ENCODE results near the gene USH2A. TPM values are rescaled to one million over a fixed set of nuclear protein-coding genes. Genes with fewer than 3 reads are reported as not detected.

The USH2A gene
- total RNA-seq, 1 donor from 2014 or later, result 0.02 TPM

DNA sequence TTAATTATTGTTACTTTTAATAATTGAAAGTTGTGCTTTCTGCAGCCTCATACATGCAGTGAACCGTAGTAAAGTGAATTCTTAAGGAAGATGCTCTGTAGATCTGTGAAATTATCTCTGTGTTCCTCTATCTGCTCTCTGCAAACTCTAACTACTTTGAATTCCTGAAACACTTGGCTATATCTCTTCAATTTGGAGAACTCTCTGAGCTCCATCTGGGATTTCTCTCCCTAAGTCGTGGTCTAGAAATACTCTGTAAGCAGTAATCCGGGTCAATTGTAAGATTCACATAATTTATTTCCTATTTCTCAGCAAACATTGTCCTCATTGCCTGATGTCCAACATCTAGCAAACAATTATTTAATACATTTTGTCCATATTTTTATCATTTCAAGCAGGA, 164.9 kb downstream of the USH2A start:
- no peaks in the 10 kb centered on the region for H3K27me3 ChIP-seq (ENCODE audit: insufficient read depth, low read length)
- Mint-ChIP-seq H3K9me3 (ENCODE audit: unreplicated experiment) (no peaks in the 10 kb centered on the region), H3K4me3 (ENCODE audit: unreplicated experiment) (no peak overlapping the region), H3K27ac (ENCODE audit: unreplicated experiment) (no peak overlapping the region), H3K27me3 (ENCODE audit: low read depth, unreplicated experiment) (no peaks in the 10 kb centered on the region), H3K36me3 (ENCODE audit: low read depth, unreplicated experiment) (no peaks in the 10 kb centered on the region), H3K4me1 (ENCODE audit: low read depth, unreplicated experiment) (no peaks in the 10 kb centered on the region)
- H4K20me1 ChIP-seq (ENCODE audit: insufficient read depth, low read length), result no peaks in the 10 kb centered on the region
- no peak overlapping the region for H3K27ac ChIP-seq (ENCODE audit: low read depth, low read length)
- H3K9ac ChIP-seq (ENCODE audit: low read length), result no peak overlapping the region
- H3K4me3 ChIP-seq (ENCODE audit: insufficient read depth, low read depth, low read length), result no peak overlapping the region
- FAIRE-seq, result no peak
- TF ChIP-seq EZH2 (IDR thresholded peaks at IDR 0.05; ENCODE audit: insufficient read depth, low read length), result no peak
- TF ChIP-seq, protein P1, sequence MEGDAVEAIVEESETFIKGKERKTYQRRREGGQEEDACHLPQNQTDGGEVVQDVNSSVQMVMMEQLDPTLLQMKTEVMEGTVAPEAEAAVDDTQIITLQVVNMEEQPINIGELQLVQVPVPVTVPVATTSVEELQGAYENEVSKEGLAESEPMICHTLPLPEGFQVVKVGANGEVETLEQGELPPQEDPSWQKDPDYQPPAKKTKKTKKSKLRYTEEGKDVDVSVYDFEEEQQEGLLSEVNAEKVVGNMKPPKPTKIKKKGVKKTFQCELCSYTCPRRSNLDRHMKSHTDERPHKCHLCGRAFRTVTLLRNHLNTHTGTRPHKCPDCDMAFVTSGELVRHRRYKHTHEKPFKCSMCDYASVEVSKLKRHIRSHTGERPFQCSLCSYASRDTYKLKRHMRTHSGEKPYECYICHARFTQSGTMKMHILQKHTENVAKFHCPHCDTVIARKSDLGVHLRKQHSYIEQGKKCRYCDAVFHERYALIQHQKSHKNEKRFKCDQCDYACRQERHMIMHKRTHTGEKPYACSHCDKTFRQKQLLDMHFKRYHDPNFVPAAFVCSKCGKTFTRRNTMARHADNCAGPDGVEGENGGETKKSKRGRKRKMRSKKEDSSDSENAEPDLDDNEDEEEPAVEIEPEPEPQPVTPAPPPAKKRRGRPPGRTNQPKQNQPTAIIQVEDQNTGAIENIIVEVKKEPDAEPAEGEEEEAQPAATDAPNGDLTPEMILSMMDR (IDR thresholded peaks at IDR 0.05; ENCODE audit: insufficient read depth, low read depth, low read length), result no peak
- no peak overlapping the region for H3K4me2 ChIP-seq (ENCODE audit: low read length)
- H2AFZ ChIP-seq (ENCODE audit: low read depth, low read length), result no peak overlapping the region
- no peaks in the 10 kb centered on the region for H3K36me3 ChIP-seq (ENCODE audit: insufficient read depth, low read length)
- H3K9me3 ChIP-seq (ENCODE audit: insufficient read depth, low read depth, low read length), result no peaks in the 10 kb centered on the region
- no peak for DNase-seq (ENCODE audit: low read depth)
- no peaks in the 10 kb centered on the region for H3K4me1 ChIP-seq (ENCODE audit: insufficient read depth, low read length)
- H3K79me2 ChIP-seq (ENCODE audit: insufficient read depth, low read length), result no peaks in the 10 kb centered on the region

DNA sequence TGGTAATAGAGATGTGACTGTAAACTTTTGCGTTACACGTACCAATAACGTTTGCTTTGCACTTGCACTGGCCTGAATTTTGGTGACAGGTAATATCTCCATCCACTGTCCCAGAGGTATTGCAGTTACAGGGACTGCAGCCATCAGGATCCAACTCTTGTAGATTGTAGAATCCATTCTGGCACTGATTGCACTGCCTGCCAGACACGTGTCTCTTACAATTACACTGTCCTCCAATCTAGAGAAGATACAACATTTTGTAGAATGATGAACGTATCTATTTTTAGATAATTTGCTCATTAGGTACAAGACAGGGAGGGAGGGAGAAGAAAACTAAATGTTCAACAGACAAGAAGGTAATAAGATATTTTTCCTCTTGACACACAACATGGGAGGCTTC, 172.4 kb downstream of the USH2A start:
- H3K4me1 ChIP-seq (ENCODE audit: insufficient read depth, low read length), result no peaks in the 10 kb centered on the region
- H3K36me3 ChIP-seq (ENCODE audit: insufficient read depth, low read length), result no peaks in the 10 kb centered on the region
- FAIRE-seq (no peak), DNase-seq (ENCODE audit: low read depth) (no peak)
- Mint-ChIP-seq H3K4me1 (ENCODE audit: low read depth, unreplicated experiment) (no peaks in the 10 kb centered on the region), H3K36me3 (ENCODE audit: low read depth, unreplicated experiment) (no peaks in the 10 kb centered on the region), H3K9me3 (ENCODE audit: unreplicated experiment) (no peaks in the 10 kb centered on the region), H3K4me3 (ENCODE audit: unreplicated experiment) (no peak overlapping the region), H3K27ac (ENCODE audit: unreplicated experiment) (no peak overlapping the region), H3K27me3 (ENCODE audit: low read depth, unreplicated experiment) (no peaks in the 10 kb centered on the region)
- no peak overlapping the region for H3K27ac ChIP-seq (ENCODE audit: low read depth, low read length)
- no peak overlapping the region for H3K4me3 ChIP-seq (ENCODE audit: insufficient read depth, low read depth, low read length)
- H3K79me2 ChIP-seq (ENCODE audit: insufficient read depth, low read length), result no peaks in the 10 kb centered on the region
- no peak overlapping the region for H3K4me2 ChIP-seq (ENCODE audit: low read length)
- H3K9me3 ChIP-seq (ENCODE audit: insufficient read depth, low read depth, low read length), result no peaks in the 10 kb centered on the region
- no peak overlapping the region for H3K9ac ChIP-seq (ENCODE audit: low read length)
- H2AFZ ChIP-seq (ENCODE audit: low read depth, low read length), result no peak overlapping the region
- no peaks in the 10 kb centered on the region for H3K27me3 ChIP-seq (ENCODE audit: insufficient read depth, low read length)
- TF ChIP-seq EZH2 (IDR thresholded peaks at IDR 0.05; ENCODE audit: insufficient read depth, low read length), result no peak
- TF ChIP-seq, protein P1 (IDR thresholded peaks at IDR 0.05; ENCODE audit: insufficient read depth, low read depth, low read length), result no peak
- H4K20me1 ChIP-seq (ENCODE audit: insufficient read depth, low read length), result no peaks in the 10 kb centered on the region

DNA sequence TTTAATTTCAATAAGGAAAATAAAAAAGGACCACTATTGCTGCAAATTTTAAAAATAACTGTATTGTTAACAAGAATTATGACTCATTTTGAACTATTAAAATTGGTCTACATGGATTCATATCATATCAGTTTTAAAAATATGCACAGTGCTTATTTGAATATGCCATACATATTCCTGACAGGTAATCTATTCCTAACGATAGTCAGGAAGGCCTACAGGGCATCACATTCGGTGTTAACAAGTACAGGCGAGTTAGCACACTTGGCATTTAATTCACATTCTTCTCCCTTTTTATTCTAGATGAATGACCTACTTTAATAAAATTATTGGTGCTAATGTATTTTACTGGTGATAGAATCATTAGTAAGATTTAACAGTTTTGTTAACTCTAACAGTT, 174.6 kb downstream of the USH2A start:
- Histone ChIP-seq H3K9ac (ENCODE audit: low read length) (no peak overlapping the region), H3K4me1 (ENCODE audit: insufficient read depth, low read length) (no peaks in the 10 kb centered on the region), H3K79me2 (ENCODE audit: insufficient read depth, low read length) (no peaks in the 10 kb centered on the region), H3K9me3 (ENCODE audit: insufficient read depth, low read depth, low read length) (no peaks in the 10 kb centered on the region), H3K4me3 (ENCODE audit: insufficient read depth, low read depth, low read length) (no peak overlapping the region), H2AFZ (ENCODE audit: low read depth, low read length) (no peak overlapping the region), H3K4me2 (ENCODE audit: low read length) (no peak overlapping the region), H3K36me3 (ENCODE audit: insufficient read depth, low read length) (no peaks in the 10 kb centered on the region), H4K20me1 (ENCODE audit: insufficient read depth, low read length) (no peaks in the 10 kb centered on the region), H3K27me3 (ENCODE audit: insufficient read depth, low read length) (no peaks in the 10 kb centered on the region), H3K27ac (ENCODE audit: low read depth, low read length) (no peak overlapping the region)
- H3K4me1 Mint-ChIP-seq (ENCODE audit: low read depth, unreplicated experiment), result no peaks in the 10 kb centered on the region
- no peaks in the 10 kb centered on the region for H3K27me3 Mint-ChIP-seq (ENCODE audit: low read depth, unreplicated experiment)
- FAIRE-seq, result no peak
- no peaks in the 10 kb centered on the region for H3K9me3 Mint-ChIP-seq (ENCODE audit: unreplicated experiment)
- no peak overlapping the region for H3K27ac Mint-ChIP-seq (ENCODE audit: unreplicated experiment)
- TF ChIP-seq, protein P1 (IDR thresholded peaks at IDR 0.05; ENCODE audit: insufficient read depth, low read depth, low read length), result no peak
- no peak for TF ChIP-seq EZH2 (IDR thresholded peaks at IDR 0.05; ENCODE audit: insufficient read depth, low read length)
- no peak overlapping the region for H3K4me3 Mint-ChIP-seq (ENCODE audit: unreplicated experiment)
- H3K36me3 Mint-ChIP-seq (ENCODE audit: low read depth, unreplicated experiment), result no peaks in the 10 kb centered on the region
- no peak for DNase-seq (ENCODE audit: low read depth)
